ENCODE measurements around the gene TCF12. TPM values are rescaled to one million over a fixed set of nuclear protein-coding genes. Genes with fewer than 3 reads are reported as not detected.

TCF12 gene
- total RNA-seq, 1 experiment from 2014 or later, result 76.7 TPM

DNA sequence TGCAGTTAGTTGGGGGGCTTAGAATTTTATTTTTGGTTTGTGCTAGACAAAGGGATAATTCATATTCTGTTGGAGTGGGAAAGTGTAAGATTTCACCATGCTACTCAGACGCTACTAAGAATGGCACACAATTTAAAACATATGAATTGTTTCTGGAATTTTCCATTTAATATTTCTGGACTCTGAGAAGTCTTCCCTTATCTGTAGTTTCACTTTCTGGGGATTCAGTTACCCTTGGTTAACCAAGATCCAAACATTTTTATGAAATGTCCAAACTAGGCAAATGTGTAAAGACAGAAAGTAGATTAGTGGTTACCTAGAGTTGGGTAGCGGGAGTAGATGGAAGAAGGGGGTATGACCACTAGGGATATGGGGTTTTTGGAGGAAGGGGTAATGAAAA lies 53.1 kb downstream of the TCF12 start:
- Histone ChIP-seq H3T11ph (ENCODE audit: low read length) (no peak overlapping the region), H3K4me2 (ENCODE audit: insufficient read depth, insufficient read length, low read length) (no peak overlapping the region), H3K79me1 (ENCODE audit: insufficient read depth, low read depth, low read length, poor library complexity, severe bottlenecking) (peaks cover 8% of the 10 kb centered on the region), H2BK12ac (ENCODE audit: insufficient read length, low read depth, low read length) (no peak overlapping the region), H3K23ac (ENCODE audit: insufficient read length, low read depth, low read length) (no peak overlapping the region), H3K14ac (ENCODE audit: insufficient read depth, low read length) (no peak overlapping the region), H3K27ac (ENCODE audit: insufficient read length, low read depth, low read length) (no peak overlapping the region), H2BK120ac (ENCODE audit: low read depth, low read length, poor library complexity, severe bottlenecking) (no peak overlapping the region), H3K4me1 (ENCODE audit: insufficient read depth, low read length) (peaks cover 4% of the 10 kb centered on the region; the same call in 1 of the 2 replicates), H3K79me2 (ENCODE audit: insufficient read depth, low read length) (peaks cover 20% of the 10 kb centered on the region; the same call in 1 of the 2 replicates), H3K56ac (ENCODE audit: insufficient read length, low read depth, low read length) (no peak overlapping the region), H3K4ac (ENCODE audit: low read depth, low read length) (no peak overlapping the region), H2AK5ac (ENCODE audit: insufficient read length, low read length) (no peak overlapping the region), H3K18ac (ENCODE audit: insufficient read length, low read depth, low read length) (no peak overlapping the region), H3K23me2 (ENCODE audit: insufficient read length, low read depth, low read length, poor library complexity, severe bottlenecking) (no peaks in the 10 kb centered on the region), H2BK20ac (ENCODE audit: low read depth, low read length, poor library complexity, severe bottlenecking) (no peak overlapping the region), H2BK15ac (ENCODE audit: low read depth, low read length) (no peak overlapping the region), H4K91ac (ENCODE audit: insufficient read length, low read depth, low read length) (no peak overlapping the region), H2AFZ (ENCODE audit: low read length) (no peak overlapping the region), H4K5ac (ENCODE audit: insufficient read length, low read depth, low read length) (no peak overlapping the region), H4K20me1 (ENCODE audit: control insufficient read depth, insufficient read depth, insufficient read length) (no peaks in the 10 kb centered on the region), H3K9me3 (ENCODE audit: control insufficient read depth, low read depth, low read length) (no peaks in the 10 kb centered on the region), H4K8ac (replicated peaks; ENCODE audit: insufficient read length, low read depth, low read length) (no peak overlapping the region), H3K27me3 (ENCODE audit: insufficient read depth, low read length) (no peaks in the 10 kb centered on the region), H3K9ac (ENCODE audit: extremely low read depth, insufficient read length, low read length) (no peak overlapping the region), H2BK5ac (ENCODE audit: insufficient read length, low read length) (no peak overlapping the region)
- no peak overlapping the region; a peak in 1 of 7 replicates for H3K27ac Mint-ChIP-seq
- TF ChIP-seq, protein P1, sequence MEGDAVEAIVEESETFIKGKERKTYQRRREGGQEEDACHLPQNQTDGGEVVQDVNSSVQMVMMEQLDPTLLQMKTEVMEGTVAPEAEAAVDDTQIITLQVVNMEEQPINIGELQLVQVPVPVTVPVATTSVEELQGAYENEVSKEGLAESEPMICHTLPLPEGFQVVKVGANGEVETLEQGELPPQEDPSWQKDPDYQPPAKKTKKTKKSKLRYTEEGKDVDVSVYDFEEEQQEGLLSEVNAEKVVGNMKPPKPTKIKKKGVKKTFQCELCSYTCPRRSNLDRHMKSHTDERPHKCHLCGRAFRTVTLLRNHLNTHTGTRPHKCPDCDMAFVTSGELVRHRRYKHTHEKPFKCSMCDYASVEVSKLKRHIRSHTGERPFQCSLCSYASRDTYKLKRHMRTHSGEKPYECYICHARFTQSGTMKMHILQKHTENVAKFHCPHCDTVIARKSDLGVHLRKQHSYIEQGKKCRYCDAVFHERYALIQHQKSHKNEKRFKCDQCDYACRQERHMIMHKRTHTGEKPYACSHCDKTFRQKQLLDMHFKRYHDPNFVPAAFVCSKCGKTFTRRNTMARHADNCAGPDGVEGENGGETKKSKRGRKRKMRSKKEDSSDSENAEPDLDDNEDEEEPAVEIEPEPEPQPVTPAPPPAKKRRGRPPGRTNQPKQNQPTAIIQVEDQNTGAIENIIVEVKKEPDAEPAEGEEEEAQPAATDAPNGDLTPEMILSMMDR (conservative IDR thresholded peaks at IDR 0.05), result no peak
- WGBS (ENCODE audit: extremely low coverage, insufficient read length, low lambda C conversion rate), result 100% methylated on average over 1 of the region's 2 CpGs
- H3K4me3 Mint-ChIP-seq, result no peak overlapping the region
- H3K9me3 Mint-ChIP-seq, result no peaks in the 10 kb centered on the region
- H3K4me1 Mint-ChIP-seq, result peaks cover 24 to 31% of the 10 kb centered on the region in 2 experiments
- no peak for DNase-seq
- no peaks in the 10 kb centered on the region for H3K27me3 Mint-ChIP-seq (ENCODE audit: low read depth)
- no peaks in the 10 kb centered on the region for H3K36me3 Mint-ChIP-seq (ENCODE audit: insufficient read depth in 1 of 3, low read depth in 3 of 3)

Measured in H9 (cell line).